PC-3 (cell line): ENCODE measurements around the gene TH. TPM values are rescaled to one million over a fixed set of nuclear protein-coding genes. Genes with fewer than 3 reads are reported as not detected.

Experiments used
- ATAC-seq: fragments of 200-7000 bp; cut with Tn5 transposase; 2 replicates; pipeline ENCODE4 v1.9.1; 2020; ENCODE audit warnings: mild to moderate bottlenecking, moderate library complexity
- BruUV-seq: library from RNA; stranded (reverse); fragments of 400-500 nt; replicated peaks from 2 replicates; lab custom pipeline; 2021; lab: Mats Ljungman, UMichigan
- CTCF ChIA-PET: fragments of 300-600 bp; sonication (Branson Sonifier 250); formaldehyde crosslinking; loops from one replicate; lab custom pipeline; 2022; ENCODE audit warnings: antibody characterized with exemption; lab: Charles Lee
- POLR2A ChIA-PET: fragments of 300-600 bp; sonication (Branson Sonifier 250); formaldehyde crosslinking; loops from one replicate; lab custom pipeline; 2022; ENCODE audit warnings: antibody characterized with exemption; ENCODE audit not compliant: unreplicated experiment; lab: Charles Lee
- DNase-seq: peaks from one replicate; pipeline ENCODE4 v3.0.0-alpha.2; 2015
- H2AFZ ChIP-seq: fragments of 300-600 bp; sonication (generic); 2 replicates; pipeline ENCODE4 v1.6.0; 2016; ENCODE audit warnings: antibody characterized with exemption, low read length
- H3F3A ChIP-seq: fragments of 300-600 bp; sonication (generic); one replicate; pipeline ENCODE4 v1.6.0; 2017; ENCODE audit warnings: antibody characterized with exemption, low read length, control low read depth, mild to moderate bottlenecking; ENCODE audit not compliant: unreplicated experiment
- H3K27ac ChIP-seq: fragments of 300-600 bp; sonication (generic); 2 replicates; pipeline ENCODE4 v1.5.1; 2016; ENCODE audit warnings: mild to moderate bottlenecking, low read length
- H3K27me3 ChIP-seq: fragments of 300-600 bp; sonication (generic); 2 replicates; pipeline ENCODE4 v1.6.1; 2016; ENCODE audit warnings: low read length, mixed read lengths
- H3K36me3 ChIP-seq: fragments of 300-600 bp; sonication (generic); 2 replicates; pipeline ENCODE4 v1.6.1; 2016; ENCODE audit warnings: low read depth, mixed run types, low read length, mixed read lengths
- H3K4me1 ChIP-seq: fragments of 300-600 bp; sonication (generic); 2 replicates; pipeline ENCODE4 v1.5.1; 2016; ENCODE audit warnings: low read length; ENCODE audit not compliant: insufficient read depth
- H3K4me2 ChIP-seq: fragments of 300-600 bp; sonication (generic); 2 replicates; pipeline ENCODE4 v1.6.0; 2016; ENCODE audit warnings: low read length
- H3K4me3 ChIP-seq: fragments of 300-600 bp; sonication (generic); 2 replicates; pipeline ENCODE4 v1.5.1; 2016; ENCODE audit warnings: mild to moderate bottlenecking, low read length, mixed read lengths
- H3K79me2 ChIP-seq: fragments of 300-600 bp; sonication (generic); 2 replicates; pipeline ENCODE4 v1.6.1; 2017; ENCODE audit warnings: low read length, mixed read lengths
- H3K9ac ChIP-seq: fragments of 300-600 bp; sonication (generic); 2 replicates; pipeline ENCODE4 v1.6.0; 2016; ENCODE audit warnings: mild to moderate bottlenecking, low read length
- H3K9me2 ChIP-seq: fragments of 300-600 bp; sonication (generic); replicated peaks from 2 replicates; pipeline ENCODE4 v1.6.1; 2016; ENCODE audit warnings: mixed run types, low read length, mixed read lengths
- H3K9me3 ChIP-seq: fragments of 300-600 bp; sonication (generic); 2 replicates; pipeline ENCODE4 v1.6.1; 2016; ENCODE audit warnings: low read length, mixed read lengths
- H4K20me1 ChIP-seq: fragments of 300-600 bp; sonication (generic); 2 replicates; pipeline ENCODE4 v1.6.1; 2016; ENCODE audit warnings: low read length, mixed read lengths
- EZH2 ChIP-seq: fragments of 300-600 bp; sonication (generic); IDR thresholded peaks from one replicate; pipeline ENCODE4 v1.6.1; 2017; ENCODE audit warnings: antibody characterized with exemption, mild to moderate bottlenecking, low read length; ENCODE audit not compliant: unreplicated experiment
- EZH2phosphoT487 ChIP-seq: fragments of 300-600 bp; sonication (generic); IDR thresholded peaks from 2 replicates; pipeline ENCODE4 v1.6.1; 2018; ENCODE audit warnings: mild to moderate bottlenecking, antibody characterized with exemption, low read length, borderline replicate concordance
- intact Hi-C: fragments of 100-400 bp; cut with micrococcal nuclease; formaldehyde crosslinking; loops from 2 replicates; pipeline ENCODE4 v1.9.0; 2023
- total RNA-seq: library from RNA; depleted of rRNA; stranded (reverse); fragments of >200 nt; gene quantifications from 2 replicates; pipeline ENCODE4 v1.2.3, GENCODE V29; 2014
- TF ChIP-seq, protein P1 (sequence below): fragments of 300-600 bp; sonication (generic); conservative IDR thresholded peaks from 2 replicates; pipeline ENCODE4 v1.5.1; 2017; ENCODE audit warnings: antibody characterized with exemption, low read depth, mild to moderate bottlenecking, low read length

Gene TH
- total RNA-seq, 1 experiment from 2014 or later: 8.3 TPM

DNA sequence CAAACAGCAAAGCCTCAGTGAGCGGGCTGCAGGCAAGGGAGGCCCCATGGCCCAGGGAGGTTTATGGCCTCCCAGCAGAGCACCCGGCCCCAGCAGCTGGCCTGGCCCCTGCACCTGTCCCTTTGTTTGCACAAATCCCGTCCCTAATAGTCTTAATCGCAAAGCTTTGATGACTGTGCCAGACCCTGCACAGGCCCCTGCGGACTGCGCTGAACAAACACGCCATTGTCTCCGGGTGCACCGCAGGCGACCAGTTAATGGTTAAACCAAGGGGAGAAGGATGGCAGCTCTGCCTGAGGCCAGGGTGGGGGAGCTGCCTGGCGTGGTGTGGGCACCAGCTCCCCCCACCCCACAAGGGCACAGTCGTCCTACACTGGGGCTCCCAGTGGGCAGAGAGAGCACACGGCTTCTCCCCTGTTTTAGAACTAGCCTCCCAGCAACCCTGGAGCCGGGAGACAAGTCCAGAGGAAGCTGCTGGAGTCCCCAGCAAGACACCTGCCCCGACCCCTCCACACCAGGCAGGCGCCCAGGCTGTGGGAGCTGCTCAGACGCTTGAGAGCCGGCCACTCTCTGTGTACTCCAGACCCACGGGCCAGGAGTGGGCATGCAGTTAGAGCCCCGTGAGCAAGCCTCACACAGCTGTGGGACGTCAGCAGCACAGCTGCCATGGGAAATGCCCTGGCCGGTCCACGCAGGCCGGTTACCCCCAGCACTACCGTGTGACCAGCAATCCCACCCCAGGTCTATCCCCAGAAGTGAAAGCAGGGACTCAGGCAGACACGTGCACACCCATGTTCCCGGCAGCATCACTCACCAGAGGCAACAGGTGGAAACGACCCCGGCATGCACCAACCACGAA lies 39.7 kb upstream of the TH start:
- ChIA-PET POLR2A (no interaction called here), CTCF (no interaction called here)
- H3K79me2 ChIP-seq: no peaks in the 10 kb centered on the region
- H3K4me2 ChIP-seq: no peak overlapping the region
- H3K9ac ChIP-seq: no peak overlapping the region
- H2AFZ ChIP-seq: no peak overlapping the region
- H3K36me3 ChIP-seq: no peaks in the 10 kb centered on the region
- H3K27me3 ChIP-seq: no peaks in the 10 kb centered on the region
- no peaks in the 10 kb centered on the region for H3K4me1 ChIP-seq
- no peaks in the 10 kb centered on the region for H3F3A ChIP-seq
- TF ChIP-seq, protein P1, sequence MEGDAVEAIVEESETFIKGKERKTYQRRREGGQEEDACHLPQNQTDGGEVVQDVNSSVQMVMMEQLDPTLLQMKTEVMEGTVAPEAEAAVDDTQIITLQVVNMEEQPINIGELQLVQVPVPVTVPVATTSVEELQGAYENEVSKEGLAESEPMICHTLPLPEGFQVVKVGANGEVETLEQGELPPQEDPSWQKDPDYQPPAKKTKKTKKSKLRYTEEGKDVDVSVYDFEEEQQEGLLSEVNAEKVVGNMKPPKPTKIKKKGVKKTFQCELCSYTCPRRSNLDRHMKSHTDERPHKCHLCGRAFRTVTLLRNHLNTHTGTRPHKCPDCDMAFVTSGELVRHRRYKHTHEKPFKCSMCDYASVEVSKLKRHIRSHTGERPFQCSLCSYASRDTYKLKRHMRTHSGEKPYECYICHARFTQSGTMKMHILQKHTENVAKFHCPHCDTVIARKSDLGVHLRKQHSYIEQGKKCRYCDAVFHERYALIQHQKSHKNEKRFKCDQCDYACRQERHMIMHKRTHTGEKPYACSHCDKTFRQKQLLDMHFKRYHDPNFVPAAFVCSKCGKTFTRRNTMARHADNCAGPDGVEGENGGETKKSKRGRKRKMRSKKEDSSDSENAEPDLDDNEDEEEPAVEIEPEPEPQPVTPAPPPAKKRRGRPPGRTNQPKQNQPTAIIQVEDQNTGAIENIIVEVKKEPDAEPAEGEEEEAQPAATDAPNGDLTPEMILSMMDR: no peak
- TF ChIP-seq EZH2phosphoT487 (no peak), EZH2 (no peak)
- no peak overlapping the region for H3K4me3 ChIP-seq
- H4K20me1 ChIP-seq: no peaks in the 10 kb centered on the region
- no peak overlapping the region for H3K27ac ChIP-seq
- ATAC-seq (no peak), DNase-seq (no peak)
- BruUV-seq: no TSS peak
- no peaks in the 10 kb centered on the region for H3K9me2 ChIP-seq
- intact Hi-C loops: no loop called here
- H3K9me3 ChIP-seq: no peaks in the 10 kb centered on the region

DNA sequence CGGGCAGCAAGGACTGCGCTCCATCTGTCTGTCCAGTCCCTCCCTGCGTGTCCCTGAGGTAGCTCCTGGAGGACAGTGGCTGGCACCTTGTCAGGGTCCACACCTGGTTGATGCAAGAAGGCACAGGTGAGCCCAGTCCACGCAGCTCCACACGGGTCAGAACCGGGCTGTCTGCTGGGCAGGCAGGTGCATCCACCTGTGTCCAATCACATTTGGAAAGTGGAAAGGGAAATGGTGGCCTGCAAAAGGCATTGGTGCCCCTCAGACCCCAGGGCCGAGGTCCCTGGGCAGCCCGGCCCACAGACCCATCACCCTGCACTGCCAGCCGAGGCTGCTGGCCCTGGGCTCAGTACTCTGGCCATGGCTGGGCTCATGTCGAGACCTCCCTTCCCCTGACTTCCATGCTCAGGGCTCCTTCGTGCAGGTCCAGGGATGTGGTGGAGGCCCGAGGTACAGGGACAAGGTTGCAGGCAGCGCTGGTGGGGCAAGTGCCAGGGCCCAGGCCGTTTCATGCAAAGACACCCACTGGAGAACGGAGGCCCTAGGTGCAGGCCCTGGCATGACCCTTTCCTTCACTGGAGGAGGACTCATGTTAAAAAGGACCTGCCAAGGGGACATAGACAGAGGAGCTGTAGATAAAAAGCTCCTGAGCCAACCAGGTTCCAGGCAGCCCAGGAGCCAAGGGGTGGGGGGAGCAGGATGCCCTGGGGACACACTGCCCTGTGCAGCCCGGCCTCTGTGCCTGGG lies 38.9 kb upstream of the TH start:
- H3K27me3 ChIP-seq: no peaks in the 10 kb centered on the region
- CTCF ChIA-PET: no interaction called here
- POLR2A ChIA-PET: no interaction called here
- H3K36me3 ChIP-seq: no peaks in the 10 kb centered on the region
- DNase-seq: no peak
- no TSS peak for BruUV-seq
- no peaks in the 10 kb centered on the region for H3F3A ChIP-seq
- no peaks in the 10 kb centered on the region for H3K79me2 ChIP-seq
- no peak overlapping the region for H3K9ac ChIP-seq
- H3K4me3 ChIP-seq: no peak overlapping the region
- ATAC-seq: no peak
- H3K9me2 ChIP-seq: no peaks in the 10 kb centered on the region
- intact Hi-C loops: no loop called here
- TF ChIP-seq, protein P1: no peak
- TF ChIP-seq EZH2: no peak
- TF ChIP-seq EZH2phosphoT487: no peak
- no peak overlapping the region for H3K27ac ChIP-seq
- H4K20me1 ChIP-seq: no peaks in the 10 kb centered on the region
- H3K4me2 ChIP-seq: no peak overlapping the region
- H2AFZ ChIP-seq: no peak overlapping the region
- no peaks in the 10 kb centered on the region for H3K4me1 ChIP-seq
- no peaks in the 10 kb centered on the region for H3K9me3 ChIP-seq
